GM18499 (cell line): ENCODE data around the gene PEAR1.

Experiments
- ATAC-seq: cut with Tn5 transposase; IDR thresholded peaks from one replicate; pipeline ENCODE4 v1.9.1; 2021; ENCODE audit warnings: moderate number of reproducible peaks; ENCODE audit not compliant: insufficient read depth, unreplicated experiment

The PEAR1 gene

DNA sequence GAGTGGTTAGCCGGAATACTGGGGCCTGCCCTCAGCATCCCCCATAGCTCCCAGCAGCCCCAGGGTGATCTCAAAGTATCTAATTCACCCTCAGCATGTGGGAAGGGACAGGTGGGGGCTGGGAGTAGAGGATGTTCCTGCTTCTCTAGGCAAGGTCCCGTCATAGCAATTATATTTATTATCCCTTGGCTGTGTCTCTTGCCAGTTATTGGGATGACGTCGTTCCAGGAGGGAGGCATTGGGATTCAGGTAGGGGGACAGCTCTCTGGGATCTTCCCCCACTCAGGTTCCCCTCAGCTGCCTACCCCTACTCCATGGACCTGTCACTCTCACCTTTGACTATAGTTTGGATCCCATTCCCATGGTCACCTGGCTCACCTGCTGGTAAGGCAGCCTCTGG, 11.9 kb upstream of the PEAR1 start:
- no peak for ATAC-seq

DNA sequence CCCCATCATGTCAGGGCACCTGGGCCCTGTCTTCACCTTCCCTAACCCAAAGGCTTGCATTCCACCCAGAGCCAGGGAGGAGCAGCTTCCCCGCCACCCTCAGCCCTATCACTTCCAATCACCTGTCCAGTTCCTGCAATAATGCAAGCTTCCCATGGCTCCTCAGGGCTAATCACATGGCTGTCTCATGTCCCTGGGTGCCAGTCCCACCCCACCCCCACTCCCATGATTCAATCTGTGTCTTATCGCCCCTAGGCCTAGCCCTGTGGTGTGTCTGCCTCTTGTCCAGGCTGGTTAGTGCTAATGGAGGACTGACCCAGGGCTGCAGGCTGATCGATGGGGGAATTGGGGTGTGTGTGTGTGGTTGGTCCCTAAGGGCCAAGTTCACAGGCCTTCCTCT, 11.0 kb upstream of the PEAR1 start:
- no peak for ATAC-seq

DNA sequence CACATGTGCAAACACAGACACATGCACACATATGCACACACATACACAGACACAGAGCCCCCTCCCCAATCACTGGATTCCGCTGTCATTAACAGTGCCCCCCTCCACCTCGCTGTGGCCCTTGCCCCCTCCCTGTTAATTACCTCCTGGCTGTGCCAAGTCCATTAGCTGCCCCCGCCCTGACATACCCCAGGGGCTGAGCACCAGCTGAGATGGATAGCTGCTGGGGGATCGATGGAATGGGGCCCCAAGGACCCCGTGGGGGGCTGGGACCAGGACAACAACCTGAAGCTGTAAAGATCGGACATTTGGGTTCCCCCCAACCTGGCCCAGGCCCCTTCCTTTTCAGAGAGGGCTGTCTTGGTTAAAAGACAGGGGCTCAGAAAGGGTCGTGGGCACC, 9.6 kb upstream of the PEAR1 start:
- no peak for ATAC-seq

DNA sequence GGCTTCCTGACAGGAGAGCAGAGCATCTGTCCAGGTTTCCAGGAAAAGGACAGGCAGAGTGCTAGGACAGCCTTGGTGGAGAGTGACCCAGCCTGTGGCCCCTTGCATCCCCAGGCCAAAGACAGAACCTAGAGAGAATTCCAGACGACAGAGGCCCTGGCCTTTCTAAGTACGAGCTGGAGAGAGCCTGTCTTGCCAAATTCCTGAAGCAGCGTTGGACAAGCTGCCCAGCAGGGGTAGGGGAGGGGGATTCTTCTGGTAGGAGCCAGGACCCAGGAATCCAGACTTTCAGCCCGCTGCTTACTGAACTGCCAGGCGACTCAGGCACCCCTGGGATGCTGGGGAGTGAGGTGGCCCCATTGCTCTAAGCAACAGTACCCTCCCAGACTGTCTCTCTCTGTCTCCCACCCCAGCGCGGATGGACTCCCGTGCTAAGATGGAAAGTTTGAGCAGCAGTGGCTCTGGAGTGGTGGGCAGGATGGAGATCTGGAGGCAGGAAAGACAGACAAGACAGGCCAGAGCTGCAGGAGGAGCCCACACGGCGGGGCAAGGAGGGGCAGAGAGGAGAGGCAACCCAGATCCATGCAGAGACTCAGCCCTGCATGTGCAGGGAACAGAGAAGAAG, 8.8 kb upstream of the PEAR1 start:
- no peak for ATAC-seq

DNA sequence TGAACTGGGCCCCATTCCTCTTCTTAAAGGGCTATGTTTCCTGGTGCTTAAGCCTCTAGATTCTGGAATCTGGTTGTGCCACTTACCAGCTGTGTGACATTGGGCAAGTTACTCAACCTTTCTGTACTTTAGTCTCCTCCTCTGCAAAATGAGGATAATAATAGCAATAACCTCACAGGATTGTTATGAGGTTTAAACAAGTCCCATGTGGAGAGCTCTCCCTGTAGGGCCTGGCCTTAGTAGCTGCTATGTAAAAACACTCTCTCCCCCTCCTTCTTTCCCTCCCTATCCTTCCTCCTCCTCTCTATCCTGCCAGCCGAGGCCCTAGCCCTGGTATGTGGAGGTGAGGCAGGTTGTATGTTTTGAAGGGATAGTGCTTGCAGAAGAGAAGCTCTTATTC, 8.2 kb upstream of the PEAR1 start:
- ATAC-seq = no peak

DNA sequence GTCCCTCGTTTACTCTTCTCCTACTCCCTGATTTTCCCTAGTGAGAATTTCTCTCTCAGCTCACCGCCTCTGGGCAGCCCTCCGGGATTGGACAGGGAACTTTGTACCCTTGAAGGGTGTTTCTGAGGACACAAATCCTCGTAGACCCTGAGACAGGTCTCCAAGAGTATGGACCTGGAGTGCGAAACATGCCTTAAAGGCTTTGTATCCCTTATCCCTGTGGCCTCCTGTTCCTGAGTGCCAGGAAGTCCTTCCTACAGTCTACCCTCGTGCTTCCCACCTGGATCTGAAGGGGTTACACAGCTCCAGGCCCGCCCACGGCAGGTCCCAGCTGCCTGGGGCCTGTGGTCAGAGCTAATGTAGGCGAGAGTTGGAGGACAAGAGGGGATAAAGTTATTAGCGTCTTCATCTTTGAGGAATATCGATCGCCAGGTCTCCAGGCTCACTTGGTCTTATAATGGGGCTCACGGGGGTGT, 7.6 kb upstream of the PEAR1 start:
- ATAC-seq = no peak

DNA sequence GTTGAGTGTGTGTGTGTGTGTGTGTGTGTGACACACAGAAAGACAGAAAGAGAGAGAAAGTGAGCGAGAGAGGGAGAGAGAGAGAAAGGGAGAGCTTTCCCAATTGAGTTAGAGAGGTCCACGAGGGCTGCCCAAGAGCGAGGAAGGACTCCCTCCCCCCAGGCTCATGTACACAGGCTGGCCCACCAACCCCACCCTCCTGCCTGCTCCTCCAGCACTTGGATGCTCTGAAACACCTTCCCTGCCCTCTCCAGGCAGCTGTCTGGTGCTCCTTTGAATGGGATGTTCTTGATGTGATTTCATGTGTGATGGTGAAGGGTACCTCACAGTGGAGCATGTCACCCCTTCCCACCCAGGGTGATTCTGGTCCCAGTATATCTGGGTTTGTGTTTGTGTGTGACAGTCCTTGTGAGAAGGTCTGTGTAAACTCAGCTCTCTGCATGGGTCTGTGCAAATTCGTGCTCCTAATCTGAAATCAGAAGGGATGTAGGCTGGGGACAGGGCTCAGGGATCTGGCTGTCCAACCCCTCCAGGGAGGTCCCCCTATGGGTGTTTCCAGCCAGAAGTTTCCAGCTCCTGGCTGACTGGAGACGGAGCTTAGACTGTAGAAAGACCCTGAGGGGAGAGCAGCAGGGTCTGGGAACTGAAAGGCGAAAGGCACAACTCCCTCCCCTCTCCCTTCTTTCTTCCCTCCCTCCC, 6.8 kb upstream of the PEAR1 start:
- ATAC-seq = no peak

DNA sequence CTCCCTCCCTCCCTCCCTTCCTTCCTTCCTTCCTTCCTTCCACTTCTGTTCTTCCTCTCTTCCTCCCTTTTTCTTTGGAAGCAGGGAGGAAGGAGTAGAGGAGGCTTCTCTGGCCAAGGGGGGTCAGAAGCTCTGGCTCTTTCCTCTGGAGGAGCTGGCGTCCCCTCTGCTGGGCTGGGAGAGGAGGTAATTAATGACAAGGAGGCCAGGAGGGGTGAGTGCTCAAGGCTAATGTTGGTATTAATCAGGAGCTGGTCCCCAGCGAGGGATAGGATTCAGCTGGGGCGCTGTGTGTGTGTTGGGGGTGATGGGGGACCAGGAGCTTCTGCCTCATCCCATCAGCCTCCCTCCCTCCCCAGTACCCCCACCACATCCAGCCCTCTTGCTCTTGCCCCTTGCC, 6.2 kb upstream of the PEAR1 start:
- ATAC-seq = no peak

DNA sequence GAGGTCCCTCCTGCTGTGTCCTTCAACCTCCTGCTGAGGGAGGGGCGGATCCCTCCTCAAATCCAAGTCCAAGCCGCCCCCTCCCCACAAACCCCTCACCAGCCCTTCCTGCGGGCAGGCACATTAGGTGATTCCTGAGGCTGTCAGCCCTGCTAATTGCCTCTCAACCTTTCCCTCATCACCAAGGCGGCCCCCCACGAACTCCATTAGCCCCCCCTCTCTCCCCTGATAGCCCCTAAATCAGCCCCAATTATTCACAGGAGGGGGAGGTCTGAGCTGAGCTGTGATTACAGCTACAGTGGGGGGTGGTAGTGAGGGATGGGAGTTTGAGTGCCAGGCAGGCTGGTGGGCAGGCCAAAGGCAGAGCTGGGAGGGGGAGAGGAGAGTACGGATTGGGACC, 5.8 kb upstream of the PEAR1 start:
- no peak for ATAC-seq

DNA sequence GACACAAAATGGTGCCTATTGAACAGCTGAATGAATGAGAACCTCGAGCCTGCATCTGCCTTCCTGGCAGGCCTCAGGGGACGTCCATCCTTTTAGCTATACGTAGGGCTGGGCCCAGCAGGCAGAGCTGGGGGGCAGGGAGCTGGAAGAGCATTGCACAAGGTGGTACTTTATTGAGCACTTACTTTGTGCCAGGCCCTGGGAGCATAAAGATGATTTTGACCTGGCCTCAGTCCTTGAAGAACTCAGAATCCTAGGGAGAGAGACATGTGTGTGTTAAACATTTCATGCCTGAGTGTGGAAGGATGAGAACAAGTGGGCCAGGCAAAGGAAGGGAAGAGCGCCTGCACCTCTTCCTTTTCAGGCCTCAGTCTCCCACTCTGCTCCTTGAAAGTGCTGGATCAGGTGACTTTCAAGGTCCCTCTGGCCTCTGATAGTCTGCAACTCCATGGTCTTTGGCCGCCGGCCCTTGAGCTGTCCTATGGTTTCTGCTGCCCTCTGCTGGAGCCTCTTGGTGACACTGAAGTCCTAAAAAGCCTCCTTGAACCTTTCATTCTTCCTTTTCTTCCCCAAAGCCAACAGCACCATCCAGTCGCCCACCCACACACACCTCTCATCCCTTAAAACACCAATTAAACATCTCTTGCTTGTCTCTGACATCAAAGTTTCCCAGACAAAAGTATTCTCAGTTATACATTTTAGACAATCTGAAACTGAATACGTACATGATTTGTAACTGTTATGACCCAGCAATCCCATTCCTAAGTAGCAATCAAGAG, 3.5 kb upstream of the PEAR1 start:
- ATAC-seq = no peak

DNA sequence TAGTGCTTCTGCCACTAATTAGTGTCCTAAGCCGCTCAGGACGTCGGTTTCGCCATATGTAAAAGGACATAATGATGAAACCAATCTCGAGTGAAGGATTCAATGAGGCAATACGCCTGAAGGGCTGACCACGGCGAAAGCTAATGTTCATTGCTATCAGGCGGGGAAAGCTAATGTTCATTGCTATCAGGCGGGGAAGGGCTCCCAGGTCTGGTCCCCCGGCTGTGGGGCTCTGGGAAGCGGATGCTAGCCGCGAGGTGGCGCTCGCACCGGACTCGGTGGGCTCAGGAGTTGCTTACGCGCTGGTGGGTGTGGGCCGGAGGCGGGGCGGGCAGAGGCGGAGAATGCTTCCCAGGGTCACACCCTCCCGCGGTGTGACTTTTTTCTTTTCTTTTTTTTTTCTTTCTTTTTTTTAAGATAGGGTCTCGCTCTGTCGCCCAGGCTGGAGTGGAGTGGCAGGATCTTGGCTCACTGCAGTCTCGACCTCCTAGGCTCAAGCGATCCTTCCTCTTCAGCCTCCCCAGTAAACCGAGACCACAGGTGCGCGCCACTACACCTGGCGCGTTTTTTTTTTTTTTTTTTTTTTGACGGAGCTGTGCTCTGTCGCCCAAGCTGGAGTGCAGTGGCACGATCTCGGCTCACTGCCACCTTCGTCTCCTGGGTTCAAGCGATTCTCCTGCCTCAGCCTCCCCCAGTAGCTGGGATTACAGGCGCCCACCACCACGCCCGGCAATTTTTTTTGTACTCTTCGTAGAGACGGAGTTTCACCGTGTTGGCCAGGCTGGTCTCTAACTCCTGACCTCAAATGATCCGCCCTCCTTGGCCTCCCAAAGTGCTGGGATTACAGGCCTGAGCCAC, 1.1 kb upstream of the PEAR1 start:
- no peak for ATAC-seq

DNA sequence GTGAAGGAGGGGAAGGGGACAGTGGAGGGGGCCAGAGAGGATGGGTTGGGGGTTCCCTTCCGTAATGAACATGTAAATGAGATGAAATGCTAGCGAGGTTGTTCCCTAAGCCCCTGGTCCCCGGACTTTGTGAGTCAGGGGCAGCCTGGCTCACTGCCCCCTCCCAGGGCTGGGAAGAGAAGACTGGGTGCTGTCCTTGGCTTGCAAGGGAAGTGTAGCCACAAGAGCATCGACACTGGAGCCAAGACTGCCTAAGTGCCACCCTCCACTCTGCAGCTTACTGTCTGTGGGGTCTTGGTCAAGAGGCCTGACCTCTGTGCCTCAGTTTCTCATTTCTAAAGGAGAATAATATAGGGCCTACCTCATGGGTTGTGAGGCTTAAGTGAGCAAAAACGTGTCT, 483 bp downstream of the PEAR1 start:
- no peak for ATAC-seq

DNA sequence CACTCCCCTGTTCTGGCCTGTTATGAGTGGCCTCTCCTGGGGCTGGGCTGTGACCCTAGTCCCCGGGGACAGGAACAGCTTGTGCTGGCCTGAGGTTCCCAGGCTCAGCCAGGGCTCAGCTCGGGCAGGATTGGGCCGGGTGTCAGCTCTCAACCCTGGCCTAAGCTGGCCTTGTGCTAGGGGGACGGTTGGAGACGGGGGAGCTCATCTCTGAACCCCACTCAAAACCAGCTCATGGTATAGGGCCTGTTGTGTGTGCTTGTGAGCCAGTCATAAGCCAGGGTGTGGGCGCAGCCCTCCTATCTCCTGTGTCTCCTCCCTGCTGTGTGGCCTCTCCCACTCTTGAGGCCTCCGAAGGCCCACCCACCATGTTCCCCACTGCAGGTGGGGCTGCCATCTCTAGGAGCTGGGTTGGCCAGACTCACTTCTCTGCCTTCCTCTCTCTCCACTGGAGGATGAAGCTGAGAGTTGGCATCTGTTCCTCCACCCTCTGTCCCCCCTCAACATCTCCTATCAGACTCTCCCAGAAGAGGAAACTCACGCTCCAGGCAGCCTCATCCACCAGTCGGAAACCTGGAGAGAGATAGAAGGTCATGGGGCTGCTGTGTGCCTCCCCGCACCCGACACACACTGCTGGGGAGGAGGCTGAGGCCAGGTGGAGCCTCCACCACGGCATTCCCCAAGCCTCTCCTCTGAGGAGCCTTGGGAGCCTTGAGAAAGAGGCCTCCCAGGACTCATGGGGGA, 1.4 kb downstream of the PEAR1 start:
- ATAC-seq = no peak

DNA sequence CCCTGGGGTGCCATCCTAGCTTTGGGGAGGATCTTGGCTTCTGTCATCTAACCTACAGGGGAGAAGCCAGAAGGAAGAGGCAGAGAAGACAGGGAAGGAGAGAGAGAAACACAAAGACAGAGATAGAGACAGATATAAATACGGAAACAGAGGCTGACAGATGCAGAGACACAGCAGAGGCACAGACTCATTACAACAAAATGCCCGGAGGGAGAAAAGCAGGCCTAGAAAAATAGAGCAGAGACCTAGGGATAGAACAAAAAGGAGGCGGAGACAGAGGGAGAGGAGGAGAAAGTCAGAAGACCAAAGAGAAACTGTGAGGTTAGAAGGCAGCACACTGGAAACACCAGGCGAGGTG, 1.9 kb downstream of the PEAR1 start:
- no peak for ATAC-seq

DNA sequence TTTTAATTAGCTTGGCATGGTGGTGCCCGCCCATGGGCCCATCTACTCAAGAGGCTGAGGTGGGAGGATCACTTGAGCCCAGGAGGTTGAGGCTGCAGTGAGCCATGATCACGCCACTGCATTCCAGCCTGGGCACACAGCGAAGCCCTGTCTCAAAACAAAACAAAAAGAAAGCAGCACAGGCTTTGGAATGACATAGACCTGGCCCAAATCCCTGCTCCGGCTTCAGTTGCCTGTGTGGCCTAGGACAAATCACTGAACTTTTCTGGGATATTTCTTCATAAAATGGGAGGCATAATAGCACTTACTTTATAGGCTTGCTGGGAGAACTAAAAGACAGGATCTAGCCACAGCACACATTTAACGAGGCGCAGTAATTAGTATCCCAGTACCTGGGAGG, 2.4 kb downstream of the PEAR1 start:
- no peak for ATAC-seq

DNA sequence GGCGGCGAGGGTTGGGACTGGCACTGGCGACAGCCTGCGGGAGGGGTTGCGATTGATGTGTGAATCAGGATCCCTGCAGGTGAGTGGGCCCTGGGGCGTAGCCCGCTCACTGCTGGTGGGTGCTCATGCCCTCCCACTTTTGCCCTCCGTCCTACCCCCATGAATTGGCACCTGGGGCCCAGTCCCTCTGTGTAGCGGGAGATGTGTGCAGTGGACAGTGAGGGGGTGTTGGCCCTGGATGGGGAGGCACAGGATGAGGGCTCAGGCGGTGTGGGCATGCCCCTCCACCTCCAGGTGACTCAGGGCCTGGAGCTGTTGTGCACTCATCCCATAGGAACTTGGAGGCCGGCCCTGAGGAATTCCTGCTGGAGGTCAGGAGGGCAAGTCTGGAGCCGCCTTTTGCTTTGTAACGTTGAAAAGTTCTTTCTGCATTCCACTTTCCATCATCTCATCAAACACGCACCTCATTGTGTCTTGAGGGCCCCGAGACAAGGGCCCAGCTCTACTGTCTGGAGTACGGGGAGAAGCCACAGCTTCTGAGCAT, 3.0 kb downstream of the PEAR1 start:
- no peak for ATAC-seq

DNA sequence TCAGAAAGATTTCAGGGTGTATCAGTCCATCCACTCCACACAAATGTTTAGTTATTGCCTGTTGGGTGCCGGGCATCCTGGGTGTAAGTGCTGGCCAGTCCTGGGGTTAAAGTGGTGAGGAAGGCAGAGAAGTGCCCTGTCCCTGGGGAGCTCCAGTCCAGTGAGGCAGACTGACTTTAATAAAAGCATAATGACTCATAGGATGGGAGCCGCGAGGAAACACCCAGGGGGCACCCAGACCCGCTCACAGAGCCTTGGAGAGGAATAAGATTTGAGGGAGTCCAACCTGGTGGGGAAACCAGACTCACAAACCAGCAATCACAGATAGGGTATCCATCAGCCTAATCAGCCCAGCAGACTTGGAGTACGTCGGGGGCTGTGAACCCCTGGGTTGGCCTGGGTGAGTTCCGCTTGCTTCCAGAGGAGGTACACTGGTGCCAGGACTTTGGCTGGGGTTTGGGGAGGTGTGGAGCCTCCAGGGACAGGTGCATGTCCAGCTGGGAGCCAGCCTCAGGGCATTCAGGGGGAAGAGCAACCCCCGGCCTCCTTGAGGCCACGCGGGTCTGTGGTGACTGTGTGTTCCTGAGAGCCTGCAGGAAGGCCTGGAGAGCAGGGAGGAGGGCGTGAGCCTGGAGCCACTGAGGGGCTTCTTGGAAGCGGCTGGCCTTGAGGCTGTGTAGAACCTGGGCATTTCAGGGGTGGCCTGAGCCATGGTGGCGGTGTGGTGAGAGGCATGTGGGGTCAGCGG, 3.7 kb downstream of the PEAR1 start:
- no peak for ATAC-seq

DNA sequence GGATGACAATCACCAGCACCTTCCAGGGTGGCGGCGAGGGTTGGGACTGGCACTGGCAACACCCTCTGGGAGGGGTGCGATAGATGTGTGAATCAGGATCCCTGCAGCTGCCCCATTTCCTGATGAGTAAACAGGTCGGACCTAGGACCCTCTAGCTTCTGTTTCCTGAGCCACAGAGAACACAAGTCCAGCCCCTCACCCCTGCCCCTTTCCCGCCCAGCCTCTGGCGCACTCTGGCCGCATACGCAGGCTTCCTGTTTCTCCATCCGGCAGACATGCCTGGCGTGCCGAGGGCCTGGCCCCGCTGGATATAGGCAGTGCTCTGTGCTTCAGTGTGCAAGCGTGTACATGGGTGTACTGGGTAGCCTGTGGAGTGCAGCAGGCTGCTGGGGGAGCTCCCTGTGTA, 4.6 kb downstream of the PEAR1 start:
- ATAC-seq = no peak
